HG03469 (cell line): Measurements from ENCODE around the gene NTSR1.

ENCODE experiments used
- ATAC-seq: cut with Tn5 transposase; IDR thresholded peaks from one replicate; pipeline ENCODE4 v1.9.1; 2021; ENCODE audit warnings: mild to moderate bottlenecking, moderate library complexity, moderate number of reproducible peaks; ENCODE audit not compliant: unreplicated experiment

The NTSR1 gene

GRCh38 chr20:62723768-62724450 lies 15.3 kb downstream of the NTSR1 start:
- ATAC-seq, result no peak

- no peak for ATAC-seq
These were observed 16.3 kb downstream of the NTSR1 start for GRCh38 chr20:62724692-62725595.

GRCh38 chr20:62725596-62726268 lies 17.1 kb downstream of the NTSR1 start:
- no peak for ATAC-seq

GRCh38 chr20:62726276-62726675 lies 17.6 kb downstream of the NTSR1 start:
- ATAC-seq, result no peak

GRCh38 chr20:62726716-62727583 lies 18.3 kb downstream of the NTSR1 start:
- ATAC-seq, result no peak

- no peak for ATAC-seq
These were observed 19.0 kb downstream of the NTSR1 start for GRCh38 chr20:62727584-62728027.

GRCh38 chr20:62728028-62728780 lies 19.6 kb downstream of the NTSR1 start:
- ATAC-seq, result no peak

- no peak for ATAC-seq
These were observed 20.2 kb downstream of the NTSR1 start for GRCh38 chr20:62728781-62729300.

- no peak for ATAC-seq
These were observed 21.8 kb downstream of the NTSR1 start for GRCh38 chr20:62730481-62730880.

- no peak for ATAC-seq
These were observed 23.6 kb downstream of the NTSR1 start for GRCh38 chr20:62732031-62732760.

GRCh38 chr20:62732842-62733525 lies 24.3 kb downstream of the NTSR1 start:
- no peak for ATAC-seq

GRCh38 chr20:62733526-62733842 lies 24.8 kb downstream of the NTSR1 start:
- ATAC-seq, result no peak

- no peak for ATAC-seq
These were observed 25.3 kb downstream of the NTSR1 start for GRCh38 chr20:62733891-62734290.

- no peak for ATAC-seq
These were observed 25.7 kb downstream of the NTSR1 start for GRCh38 chr20:62734326-62734725.

- no peak for ATAC-seq
These were observed 26.2 kb downstream of the NTSR1 start for GRCh38 chr20:62734881-62735280.

- ATAC-seq, result no peak
These were observed 26.7 kb downstream of the NTSR1 start for GRCh38 chr20:62735331-62735821.

GRCh38 chr20:62736026-62736406 lies 27.4 kb downstream of the NTSR1 start:
- ATAC-seq, result no peak

GRCh38 chr20:62736407-62737071 lies 27.9 kb downstream of the NTSR1 start:
- ATAC-seq, result no peak
